ENCODE data around the gene DYNC1LI2.

DYNC1LI2 gene

DNA sequence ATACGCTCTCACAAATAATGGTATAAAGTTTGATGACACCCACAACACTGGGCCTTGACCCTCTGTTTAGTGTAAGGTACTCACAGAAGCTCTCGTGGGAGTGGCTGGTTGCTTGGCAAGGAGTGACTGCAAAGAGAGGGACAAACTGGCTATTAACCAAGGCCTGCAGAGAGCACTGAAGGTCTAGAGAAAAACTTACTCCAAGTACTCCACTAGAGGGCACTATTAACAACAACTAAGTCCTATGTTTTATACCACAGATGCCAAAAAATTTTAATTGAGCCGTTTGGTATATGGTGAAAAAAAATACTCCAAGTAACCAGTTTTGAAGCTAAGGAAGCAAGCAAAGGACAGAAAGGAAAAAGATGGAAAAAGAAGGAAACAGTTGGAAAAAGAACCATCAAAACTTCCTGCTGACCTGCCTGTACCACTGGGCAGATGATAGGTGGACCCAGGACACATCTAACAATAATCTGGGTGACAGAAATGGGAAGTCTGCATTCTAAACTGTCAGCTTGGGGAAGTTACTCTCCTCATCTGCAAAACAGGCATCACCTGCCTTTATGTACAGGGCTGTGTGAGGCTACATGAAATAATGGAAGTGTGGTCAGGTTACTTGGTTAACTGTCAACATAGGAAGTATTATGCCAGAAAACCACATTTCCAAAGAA, 23.2 kb downstream of the DYNC1LI2 start:
- Histone ChIP-seq H3K9me3 (ENCODE audit: control insufficient read depth, insufficient read depth, low read depth, low read length) (no peaks in the 10 kb centered on the region), H3K4me3 (ENCODE audit: low read depth, low read length) (no peak overlapping the region), H3K4me1 (ENCODE audit: control insufficient read depth, insufficient read depth, low read length) (no peaks in the 10 kb centered on the region), H3K36me3 (ENCODE audit: control insufficient read depth in 2 of 2, insufficient read depth in 1 of 2, low read length in 2 of 2) (peaks cover 39 to 95% of the 10 kb centered on the region in 2 experiments), H3K27ac (ENCODE audit: extremely low read depth, low read depth, low read length) (no peak overlapping the region)
- ChIA-PET POLR2A (interaction anchor here (1.3 kb wide), 1 partner anchor 12 kb away, joined by 3 read pairs; no protein-coding TSS in a partner anchor), CTCF (interaction anchor here (0.6 to 7.6 kb wide), 34 partner anchors 10 to 332 kb away, joined by 3 to 88 read pairs (median 3); partner anchors contain the start of genes CMTM4, DYNC1LI2 and NAE1)
- no peak for TF ChIP-seq ZNF549 (tag by site-specific recombination; IDR thresholded peaks at IDR 0.05)
- no peak for TF ChIP-seq KLF9 (tag by site-specific recombination; IDR thresholded peaks at IDR 0.05; ENCODE audit: low read depth)
- TF ChIP-seq ZNF174 (tag by site-specific recombination; IDR thresholded peaks at IDR 0.05), result no peak
- TF ChIP-seq, protein P1, sequence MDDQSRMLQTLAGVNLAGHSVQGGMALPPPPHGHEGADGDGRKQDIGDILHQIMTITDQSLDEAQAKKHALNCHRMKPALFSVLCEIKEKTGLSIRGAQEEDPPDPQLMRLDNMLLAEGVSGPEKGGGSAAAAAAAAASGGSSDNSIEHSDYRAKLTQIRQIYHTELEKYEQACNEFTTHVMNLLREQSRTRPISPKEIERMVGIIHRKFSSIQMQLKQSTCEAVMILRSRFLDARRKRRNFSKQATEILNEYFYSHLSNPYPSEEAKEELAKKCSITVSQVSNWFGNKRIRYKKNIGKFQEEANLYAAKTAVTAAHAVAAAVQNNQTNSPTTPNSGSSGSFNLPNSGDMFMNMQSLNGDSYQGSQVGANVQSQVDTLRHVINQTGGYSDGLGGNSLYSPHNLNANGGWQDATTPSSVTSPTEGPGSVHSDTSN (CRISPR knock-in tag; IDR thresholded peaks at IDR 0.05), result no peak
- no peak for TF ChIP-seq ZNF155 (tag by site-specific recombination; IDR thresholded peaks at IDR 0.05)
- no peak for TF ChIP-seq ZIC2 (tag by site-specific recombination; IDR thresholded peaks at IDR 0.05)
- no peak for TF ChIP-seq ZNF248 (tag by site-specific recombination; IDR thresholded peaks at IDR 0.05)
- TF ChIP-seq ZNF558 (tag by site-specific recombination; IDR thresholded peaks at IDR 0.05), result 0 out of 2 replicates have a peak, but pooled peaks have one; percentile 24
- TF ChIP-seq, protein P2, sequence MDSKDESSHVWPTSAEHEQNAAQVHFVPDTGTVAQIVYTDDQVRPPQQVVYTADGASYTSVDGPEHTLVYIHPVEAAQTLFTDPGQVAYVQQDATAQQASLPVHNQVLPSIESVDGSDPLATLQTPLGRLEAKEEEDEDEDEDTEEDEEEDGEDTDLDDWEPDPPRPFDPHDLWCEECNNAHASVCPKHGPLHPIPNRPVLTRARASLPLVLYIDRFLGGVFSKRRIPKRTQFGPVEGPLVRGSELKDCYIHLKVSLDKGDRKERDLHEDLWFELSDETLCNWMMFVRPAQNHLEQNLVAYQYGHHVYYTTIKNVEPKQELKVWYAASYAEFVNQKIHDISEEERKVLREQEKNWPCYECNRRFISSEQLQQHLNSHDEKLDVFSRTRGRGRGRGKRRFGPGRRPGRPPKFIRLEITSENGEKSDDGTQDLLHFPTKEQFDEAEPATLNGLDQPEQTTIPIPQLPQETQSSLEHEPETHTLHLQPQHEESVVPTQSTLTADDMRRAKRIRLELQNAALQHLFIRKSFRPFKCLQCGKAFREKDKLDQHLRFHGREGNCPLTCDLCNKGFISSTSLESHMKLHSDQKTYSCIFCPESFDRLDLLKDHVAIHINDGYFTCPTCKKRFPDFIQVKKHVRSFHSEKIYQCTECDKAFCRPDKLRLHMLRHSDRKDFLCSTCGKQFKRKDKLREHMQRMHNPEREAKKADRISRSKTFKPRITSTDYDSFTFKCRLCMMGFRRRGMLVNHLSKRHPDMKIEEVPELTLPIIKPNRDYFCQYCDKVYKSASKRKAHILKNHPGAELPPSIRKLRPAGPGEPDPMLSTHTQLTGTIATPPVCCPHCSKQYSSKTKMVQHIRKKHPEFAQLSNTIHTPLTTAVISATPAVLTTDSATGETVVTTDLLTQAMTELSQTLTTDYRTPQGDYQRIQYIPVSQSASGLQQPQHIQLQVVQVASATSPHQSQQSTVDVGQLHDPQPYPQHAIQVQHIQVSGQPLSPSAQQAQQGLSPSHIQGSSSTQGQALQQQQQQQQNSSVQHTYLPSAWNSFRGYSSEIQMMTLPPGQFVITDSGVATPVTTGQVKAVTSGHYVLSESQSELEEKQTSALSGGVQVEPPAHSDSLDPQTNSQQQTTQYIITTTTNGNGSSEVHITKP (tag by site-specific recombination; IDR thresholded peaks at IDR 0.05), result peak; percentile 75
- no peak for TF ChIP-seq ZNF184 (tag by site-specific recombination; IDR thresholded peaks at IDR 0.05)
- no peak for TF ChIP-seq KLF8 (tag by site-specific recombination; IDR thresholded peaks at IDR 0.05)
- no peak for TF ChIP-seq ZSCAN23 (tag by site-specific recombination; IDR thresholded peaks at IDR 0.05)
- no peak for TF ChIP-seq ZNF707 (tag by site-specific recombination; IDR thresholded peaks at IDR 0.05)
- TF ChIP-seq, protein P3, sequence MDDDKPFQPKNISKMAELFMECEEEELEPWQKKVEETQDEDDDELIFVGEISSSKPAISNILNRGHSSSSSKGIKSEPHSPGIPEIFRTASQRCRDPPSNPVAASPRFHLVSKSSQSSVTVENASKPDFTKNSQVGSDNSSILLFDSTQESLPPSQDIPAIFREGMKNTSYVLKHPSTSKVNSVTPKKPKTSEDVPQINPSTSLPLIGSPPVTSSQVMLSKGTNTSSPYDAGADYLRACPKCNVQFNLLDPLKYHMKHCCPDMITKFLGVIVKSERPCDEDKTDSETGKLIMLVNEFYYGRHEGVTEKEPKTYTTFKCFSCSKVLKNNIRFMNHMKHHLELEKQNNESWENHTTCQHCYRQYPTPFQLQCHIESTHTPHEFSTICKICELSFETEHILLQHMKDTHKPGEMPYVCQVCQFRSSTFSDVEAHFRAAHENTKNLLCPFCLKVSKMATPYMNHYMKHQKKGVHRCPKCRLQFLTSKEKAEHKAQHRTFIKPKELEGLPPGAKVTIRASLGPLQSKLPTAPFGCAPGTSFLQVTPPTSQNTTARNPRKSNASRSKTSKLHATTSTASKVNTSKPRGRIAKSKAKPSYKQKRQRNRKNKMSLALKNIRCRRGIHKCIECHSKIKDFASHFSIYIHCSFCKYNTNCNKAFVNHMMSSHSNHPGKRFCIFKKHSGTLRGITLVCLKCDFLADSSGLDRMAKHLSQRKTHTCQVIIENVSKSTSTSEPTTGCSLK (tag by site-specific recombination; IDR thresholded peaks at IDR 0.05), result no peak
- TF ChIP-seq ZBTB1 (tag by site-specific recombination; IDR thresholded peaks at IDR 0.05), result no peak
- TF ChIP-seq, protein P4, sequence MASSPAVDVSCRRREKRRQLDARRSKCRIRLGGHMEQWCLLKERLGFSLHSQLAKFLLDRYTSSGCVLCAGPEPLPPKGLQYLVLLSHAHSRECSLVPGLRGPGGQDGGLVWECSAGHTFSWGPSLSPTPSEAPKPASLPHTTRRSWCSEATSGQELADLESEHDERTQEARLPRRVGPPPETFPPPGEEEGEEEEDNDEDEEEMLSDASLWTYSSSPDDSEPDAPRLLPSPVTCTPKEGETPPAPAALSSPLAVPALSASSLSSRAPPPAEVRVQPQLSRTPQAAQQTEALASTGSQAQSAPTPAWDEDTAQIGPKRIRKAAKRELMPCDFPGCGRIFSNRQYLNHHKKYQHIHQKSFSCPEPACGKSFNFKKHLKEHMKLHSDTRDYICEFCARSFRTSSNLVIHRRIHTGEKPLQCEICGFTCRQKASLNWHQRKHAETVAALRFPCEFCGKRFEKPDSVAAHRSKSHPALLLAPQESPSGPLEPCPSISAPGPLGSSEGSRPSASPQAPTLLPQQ (tag by site-specific recombination; IDR thresholded peaks at IDR 0.05), result peak; percentile 39; the same call in 1 of the 2 replicates
- TF ChIP-seq MYNN (tag by site-specific recombination; IDR thresholded peaks at IDR 0.05; ENCODE audit: borderline replicate concordance), result no peak
- TF ChIP-seq KLF1 (tag by site-specific recombination; IDR thresholded peaks at IDR 0.05), result no peak
- peak; percentile 52 for TF ChIP-seq ZNF654 (tag by site-specific recombination; IDR thresholded peaks at IDR 0.05; ENCODE audit: low read depth)
- TF ChIP-seq CTCF (tag by site-specific recombination; IDR thresholded peaks at IDR 0.05), result peak; percentile 34
- no peak for TF ChIP-seq ZNF544 (tag by site-specific recombination; IDR thresholded peaks at IDR 0.05)
- TF ChIP-seq ZNF660 (tag by site-specific recombination; IDR thresholded peaks at IDR 0.05), result 0 out of 2 replicates have a peak, but pooled peaks have one; percentile 37
- TF ChIP-seq, protein P5, sequence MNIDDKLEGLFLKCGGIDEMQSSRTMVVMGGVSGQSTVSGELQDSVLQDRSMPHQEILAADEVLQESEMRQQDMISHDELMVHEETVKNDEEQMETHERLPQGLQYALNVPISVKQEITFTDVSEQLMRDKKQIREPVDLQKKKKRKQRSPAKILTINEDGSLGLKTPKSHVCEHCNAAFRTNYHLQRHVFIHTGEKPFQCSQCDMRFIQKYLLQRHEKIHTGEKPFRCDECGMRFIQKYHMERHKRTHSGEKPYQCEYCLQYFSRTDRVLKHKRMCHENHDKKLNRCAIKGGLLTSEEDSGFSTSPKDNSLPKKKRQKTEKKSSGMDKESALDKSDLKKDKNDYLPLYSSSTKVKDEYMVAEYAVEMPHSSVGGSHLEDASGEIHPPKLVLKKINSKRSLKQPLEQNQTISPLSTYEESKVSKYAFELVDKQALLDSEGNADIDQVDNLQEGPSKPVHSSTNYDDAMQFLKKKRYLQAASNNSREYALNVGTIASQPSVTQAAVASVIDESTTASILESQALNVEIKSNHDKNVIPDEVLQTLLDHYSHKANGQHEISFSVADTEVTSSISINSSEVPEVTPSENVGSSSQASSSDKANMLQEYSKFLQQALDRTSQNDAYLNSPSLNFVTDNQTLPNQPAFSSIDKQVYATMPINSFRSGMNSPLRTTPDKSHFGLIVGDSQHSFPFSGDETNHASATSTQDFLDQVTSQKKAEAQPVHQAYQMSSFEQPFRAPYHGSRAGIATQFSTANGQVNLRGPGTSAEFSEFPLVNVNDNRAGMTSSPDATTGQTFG (tag by site-specific recombination; IDR thresholded peaks at IDR 0.05; ENCODE audit: borderline replicate concordance), result no peak
- no peak for TF ChIP-seq ZNF423 (tag by site-specific recombination; IDR thresholded peaks at IDR 0.05)
- no peak for TF ChIP-seq ZNF394 (tag by site-specific recombination; IDR thresholded peaks at IDR 0.05; ENCODE audit: borderline replicate concordance)

All from HEK293 (cell line).